OCI-LY1 (cell line): Measurements from ENCODE around the gene PCIF1.

Source experiments
- H2AFZ ChIP-seq: fragments of 200-600 bp; sonication (generic), shearing (Covaris generic); 2 replicates; pipeline ENCODE4 v1.6.0; 2014; ENCODE audit warnings: antibody characterized with exemption, mild to moderate bottlenecking, low read length
- H3F3A ChIP-seq: fragments of 200-600 bp; sonication (generic), shearing (Covaris generic); 2 replicates; pipeline ENCODE4 v1.6.0; 2014; ENCODE audit warnings: mild to moderate bottlenecking, antibody characterized with exemption, low read length, moderate library complexity; ENCODE audit not compliant: insufficient read depth
- H3K27ac ChIP-seq: fragments of 200-600 bp; sonication (generic); 2 replicates; pipeline ENCODE4 v1.5.1; 2014; ENCODE audit warnings: low read length, mixed run types, mild to moderate bottlenecking, low read depth; ENCODE audit not compliant: poor library complexity, severe bottlenecking
- H3K27me3 ChIP-seq: fragments of 200-600 bp; sonication (generic); 2 replicates; pipeline ENCODE4 v1.6.0; 2014; ENCODE audit warnings: antibody characterized with exemption, mild to moderate bottlenecking, low read length, moderate library complexity; ENCODE audit not compliant: insufficient read depth
- H3K36me3 ChIP-seq: fragments of 200-600 bp; sonication (generic); 2 replicates; pipeline ENCODE4 v1.6.1; 2014; ENCODE audit warnings: mild to moderate bottlenecking, antibody characterized with exemption, low read length, moderate library complexity, mixed read lengths; ENCODE audit not compliant: insufficient read depth
- H3K4me1 ChIP-seq: fragments of 200-600 bp; sonication (generic); 2 replicates; pipeline ENCODE4 v1.5.1; 2014; ENCODE audit warnings: mild to moderate bottlenecking, low read length, moderate library complexity; ENCODE audit not compliant: insufficient read depth, severe bottlenecking
- H3K4me2 ChIP-seq: fragments of 200-600 bp; sonication (generic), shearing (Covaris generic); 2 replicates; pipeline ENCODE4 v1.6.1; 2014; ENCODE audit warnings: low read length
- H3K4me3 ChIP-seq: fragments of 200-600 bp; sonication (generic); 2 replicates; pipeline ENCODE4 v1.5.1; 2014; ENCODE audit warnings: low read length, low read depth, mild to moderate bottlenecking, mixed read lengths; ENCODE audit not compliant: poor library complexity, severe bottlenecking
- H3K79me2 ChIP-seq: fragments of 200-600 bp; shearing (Covaris generic); 2 replicates; pipeline ENCODE4 v1.6.1; 2016; ENCODE audit warnings: mixed run types, low read length, mixed read lengths; ENCODE audit not compliant: insufficient read depth
- H3K9ac ChIP-seq: fragments of 200-600 bp; sonication (generic), shearing (Covaris generic); 2 replicates; pipeline ENCODE4 v1.6.1; 2014; ENCODE audit warnings: mild to moderate bottlenecking, low read length, mixed read lengths
- H3K9me2 ChIP-seq: fragments of 200-600 bp; sonication (generic), shearing (Covaris generic); 2 replicates; pipeline ENCODE4 v1.6.1; 2014; ENCODE audit warnings: low read depth, mild to moderate bottlenecking, low read length, mixed read lengths
- H3K9me3 ChIP-seq: fragments of 200-600 bp; shearing (Covaris generic); 2 replicates; pipeline ENCODE4 v1.6.1; 2014; ENCODE audit warnings: low read length, mixed read lengths
- H4K20me1 ChIP-seq: fragments of 200-600 bp; sonication (generic), shearing (Covaris generic); 2 replicates; pipeline ENCODE4 v1.6.0; 2016; ENCODE audit warnings: mild to moderate bottlenecking, low read length; ENCODE audit not compliant: insufficient read depth
- EZH2 ChIP-seq: fragments of 200-600 bp; sonication (generic), shearing (Covaris generic); IDR thresholded peaks from 2 replicates; pipeline ENCODE4 v1.8.0; 2017; ENCODE audit warnings: borderline replicate concordance, mixed run types, mild to moderate bottlenecking, antibody characterized with exemption, low read length, moderate library complexity, mixed read lengths
- TF ChIP-seq, protein P1 (sequence below): fragments of 200-600 bp; sonication (generic), shearing (Covaris generic); IDR thresholded peaks from 2 replicates; pipeline ENCODE4 v1.5.1; 2017; ENCODE audit warnings: mild to moderate bottlenecking, antibody characterized with exemption, low read length, moderate library complexity, mixed read lengths

The PCIF1 gene

DNA sequence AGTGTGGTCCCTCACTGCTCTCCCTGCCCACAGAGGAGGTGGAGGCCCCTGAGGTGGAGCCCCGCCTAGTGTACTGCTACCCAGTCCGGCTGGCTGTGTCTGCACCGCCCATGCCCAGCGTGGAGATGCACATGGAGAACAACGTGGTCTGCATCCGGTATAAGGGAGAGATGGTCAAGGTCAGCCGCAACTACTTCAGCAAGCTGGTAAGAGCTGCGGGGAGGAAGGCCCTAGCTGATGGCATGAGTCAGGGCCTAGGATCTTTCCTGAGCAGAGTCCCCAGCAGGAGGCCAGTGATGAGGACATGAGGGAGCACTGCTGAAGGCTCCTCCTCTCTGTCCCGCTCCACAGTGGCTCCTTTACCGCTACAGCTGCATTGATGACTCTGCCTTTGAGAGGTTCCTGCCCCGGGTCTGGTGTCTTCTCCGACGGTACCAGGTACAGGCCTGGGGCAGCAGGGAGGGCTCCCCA is 11.2 kb downstream of the PCIF1 start:
- Histone ChIP-seq H3K4me3 (no peak overlapping the region), H3K79me2 (no peaks in the 10 kb centered on the region), H3K9ac (no peak overlapping the region), H3K36me3 (peaks cover 84% of the 10 kb centered on the region), H3K27me3 (no peaks in the 10 kb centered on the region), H2AFZ (no peak overlapping the region), H4K20me1 (no peaks in the 10 kb centered on the region), H3K9me2 (no peaks in the 10 kb centered on the region), H3K4me2 (no peak overlapping the region), H3K4me1 (no peaks in the 10 kb centered on the region), H3K9me3 (no peaks in the 10 kb centered on the region), H3F3A (no peaks in the 10 kb centered on the region), H3K27ac (no peak overlapping the region)
- no peak for TF ChIP-seq EZH2
- TF ChIP-seq, protein P1, sequence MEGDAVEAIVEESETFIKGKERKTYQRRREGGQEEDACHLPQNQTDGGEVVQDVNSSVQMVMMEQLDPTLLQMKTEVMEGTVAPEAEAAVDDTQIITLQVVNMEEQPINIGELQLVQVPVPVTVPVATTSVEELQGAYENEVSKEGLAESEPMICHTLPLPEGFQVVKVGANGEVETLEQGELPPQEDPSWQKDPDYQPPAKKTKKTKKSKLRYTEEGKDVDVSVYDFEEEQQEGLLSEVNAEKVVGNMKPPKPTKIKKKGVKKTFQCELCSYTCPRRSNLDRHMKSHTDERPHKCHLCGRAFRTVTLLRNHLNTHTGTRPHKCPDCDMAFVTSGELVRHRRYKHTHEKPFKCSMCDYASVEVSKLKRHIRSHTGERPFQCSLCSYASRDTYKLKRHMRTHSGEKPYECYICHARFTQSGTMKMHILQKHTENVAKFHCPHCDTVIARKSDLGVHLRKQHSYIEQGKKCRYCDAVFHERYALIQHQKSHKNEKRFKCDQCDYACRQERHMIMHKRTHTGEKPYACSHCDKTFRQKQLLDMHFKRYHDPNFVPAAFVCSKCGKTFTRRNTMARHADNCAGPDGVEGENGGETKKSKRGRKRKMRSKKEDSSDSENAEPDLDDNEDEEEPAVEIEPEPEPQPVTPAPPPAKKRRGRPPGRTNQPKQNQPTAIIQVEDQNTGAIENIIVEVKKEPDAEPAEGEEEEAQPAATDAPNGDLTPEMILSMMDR, result no peak

DNA sequence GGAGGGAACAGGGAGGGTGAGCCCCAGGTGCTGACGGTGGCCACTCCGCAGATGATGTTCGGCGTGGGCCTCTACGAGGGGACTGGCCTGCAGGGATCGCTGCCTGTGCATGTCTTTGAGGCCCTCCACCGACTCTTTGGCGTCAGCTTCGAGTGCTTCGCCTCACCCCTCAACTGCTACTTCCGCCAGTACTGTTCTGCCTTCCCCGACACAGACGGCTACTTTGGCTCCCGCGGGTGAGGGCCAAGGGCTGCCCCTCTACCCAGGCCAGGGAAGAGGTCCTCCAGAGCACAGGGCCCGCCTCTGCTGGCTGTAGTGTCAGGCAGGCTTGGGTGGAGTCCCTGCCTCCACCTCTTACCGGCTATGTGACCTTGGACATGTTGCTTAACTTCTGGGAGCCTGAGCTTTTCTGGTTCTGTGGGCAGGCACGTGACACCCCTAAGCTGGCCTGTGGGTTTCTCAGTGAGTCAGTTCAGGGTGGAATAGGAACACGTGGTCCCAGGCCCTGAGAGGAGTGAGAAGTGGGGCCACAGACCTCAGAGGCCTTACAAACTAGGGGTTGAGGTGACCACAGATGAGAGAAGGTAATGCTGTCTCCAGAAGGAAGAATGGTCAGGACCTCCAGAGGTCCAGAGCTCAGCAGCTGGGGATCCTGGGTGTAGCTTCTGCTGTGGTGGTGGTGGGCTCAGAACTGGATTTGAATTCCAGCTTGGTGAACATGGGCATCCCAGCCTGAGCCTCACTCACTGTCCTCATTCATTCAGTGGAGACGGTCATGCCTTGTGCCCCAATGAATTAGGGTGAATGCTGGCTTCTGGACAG is 11.9 kb downstream of the PCIF1 start:
- Histone ChIP-seq H4K20me1 (no peaks in the 10 kb centered on the region), H3F3A (no peaks in the 10 kb centered on the region), H3K27me3 (no peaks in the 10 kb centered on the region), H3K9me3 (no peaks in the 10 kb centered on the region), H3K36me3 (peaks cover 84% of the 10 kb centered on the region), H3K79me2 (no peaks in the 10 kb centered on the region), H3K9ac (no peak overlapping the region), H3K4me3 (no peak overlapping the region), H3K27ac (no peak overlapping the region), H3K9me2 (no peaks in the 10 kb centered on the region), H3K4me2 (no peak overlapping the region), H2AFZ (no peak overlapping the region), H3K4me1 (no peaks in the 10 kb centered on the region)
- TF ChIP-seq EZH2, result no peak
- TF ChIP-seq, protein P1, result no peak

DNA sequence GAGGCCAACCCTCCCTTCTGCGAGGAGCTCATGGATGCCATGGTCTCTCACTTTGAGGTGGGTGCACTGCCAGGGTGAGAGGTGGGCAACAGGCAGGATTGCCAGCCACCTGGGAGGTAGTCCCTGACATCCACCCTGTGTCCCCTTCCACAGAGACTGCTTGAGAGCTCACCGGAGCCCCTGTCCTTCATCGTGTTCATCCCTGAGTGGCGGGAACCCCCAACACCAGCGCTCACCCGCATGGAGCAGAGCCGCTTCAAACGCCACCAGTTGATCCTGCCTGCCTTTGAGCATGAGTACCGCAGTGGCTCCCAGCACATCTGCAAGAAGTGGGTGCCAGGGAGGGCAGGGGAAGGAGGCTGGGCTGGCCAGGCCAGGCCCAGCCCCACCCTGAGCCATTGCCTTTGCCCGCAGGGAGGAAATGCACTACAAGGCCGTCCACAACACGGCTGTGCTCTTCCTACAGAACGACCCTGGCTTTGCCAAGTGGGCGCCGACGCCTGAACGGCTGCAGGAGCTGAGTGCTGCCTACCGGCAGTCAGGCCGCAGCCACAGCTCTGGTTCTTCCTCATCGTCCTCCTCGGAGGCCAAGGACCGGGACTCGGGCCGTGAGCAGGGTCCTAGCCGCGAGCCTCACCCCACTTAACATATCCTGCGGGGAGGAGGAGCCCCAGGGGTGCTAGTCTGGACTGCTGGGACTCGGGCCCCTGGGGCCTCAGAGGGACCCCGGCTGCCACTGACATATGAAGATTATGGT is 12.8 kb downstream of the PCIF1 start:
- Histone ChIP-seq H3K79me2 (no peaks in the 10 kb centered on the region), H3K9me2 (no peaks in the 10 kb centered on the region), H3K9ac (no peak overlapping the region), H3K36me3 (peaks cover 94% of the 10 kb centered on the region), H3K4me1 (no peaks in the 10 kb centered on the region), H3K4me3 (no peak overlapping the region), H3K4me2 (no peak overlapping the region), H3K27ac (no peak overlapping the region), H3F3A (no peaks in the 10 kb centered on the region), H3K9me3 (no peaks in the 10 kb centered on the region), H3K27me3 (no peaks in the 10 kb centered on the region), H4K20me1 (no peaks in the 10 kb centered on the region), H2AFZ (no peak overlapping the region)
- TF ChIP-seq EZH2, result no peak
